Central memory CD4-positive, alpha-beta T cell (primary cell): Measurements from ENCODE around the gene C9orf152.
"Not testable (repeated sequence)": the region's sequence is repeated elsewhere in the genome, so short reads cannot be mapped to it uniquely, and the experiment has no call there.

Experiments used
- DNase-seq: peaks from one replicate; pipeline ENCODE4 v3.0.0; 2022
- total RNA-seq, 3 experiments: gene quantifications; one replicate each; lab custom pipeline; 2026; lab: John Stamatoyannopoulos, UW

The C9orf152 gene
- 0 reads per million in 3 experiments for total RNA-seq

- DNase-seq: no peak
Measured at GRCh38 chr9:110208031-110208430, at the start of gene C9orf152. C9orf152 (minus strand) TSS chr9:110208159; CDS start chr9:110207579, 580 bp downstream.

GRCh38 chr9:110257097-110257841 lies 49.3 kb upstream of the C9orf152 start:
- no peak for DNase-seq

DNA sequence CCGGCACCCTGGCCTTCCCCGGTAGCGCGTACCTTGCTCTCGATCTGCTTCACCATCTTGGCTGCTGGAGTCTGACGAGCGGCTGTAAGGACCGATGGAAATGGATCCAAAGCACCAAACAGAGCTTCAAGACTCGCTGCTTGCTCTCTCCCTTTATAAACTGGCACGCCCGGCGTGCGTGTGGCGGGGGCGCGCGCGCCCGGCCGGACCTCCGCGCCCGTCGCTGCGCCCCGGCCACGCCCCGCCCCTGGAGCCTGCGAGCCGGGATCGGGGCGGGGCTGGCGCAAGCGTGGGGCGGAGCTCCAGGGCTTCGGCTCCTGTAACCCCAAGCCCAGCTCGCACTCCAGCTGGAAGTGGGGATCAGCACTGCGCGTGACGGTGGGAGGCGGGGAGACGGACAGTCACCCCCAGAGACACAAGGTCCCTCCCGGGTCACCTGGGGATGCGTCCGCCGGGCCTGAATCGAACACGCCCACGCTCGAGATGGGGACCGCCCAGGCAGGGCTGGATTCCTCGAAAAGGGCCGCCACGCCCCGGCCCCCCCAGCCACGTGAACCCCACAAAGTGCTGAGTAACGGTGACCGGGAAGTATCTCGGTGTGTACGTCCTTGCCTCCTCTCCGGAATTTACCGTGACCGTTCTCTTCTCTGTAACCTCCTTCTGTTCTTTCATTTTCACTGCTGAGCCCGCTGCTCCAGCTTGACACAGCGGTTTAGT lies 48.6 kb upstream of the C9orf152 start, which contains the start of gene TXN:
Gene TXN, minus strand, starts transcription at position 128 of the 717 bp plus-strand sequence. Its CDS starts 72 bp downstream, at position 56.
- DNase-seq: peak; percentile 73

DNA sequence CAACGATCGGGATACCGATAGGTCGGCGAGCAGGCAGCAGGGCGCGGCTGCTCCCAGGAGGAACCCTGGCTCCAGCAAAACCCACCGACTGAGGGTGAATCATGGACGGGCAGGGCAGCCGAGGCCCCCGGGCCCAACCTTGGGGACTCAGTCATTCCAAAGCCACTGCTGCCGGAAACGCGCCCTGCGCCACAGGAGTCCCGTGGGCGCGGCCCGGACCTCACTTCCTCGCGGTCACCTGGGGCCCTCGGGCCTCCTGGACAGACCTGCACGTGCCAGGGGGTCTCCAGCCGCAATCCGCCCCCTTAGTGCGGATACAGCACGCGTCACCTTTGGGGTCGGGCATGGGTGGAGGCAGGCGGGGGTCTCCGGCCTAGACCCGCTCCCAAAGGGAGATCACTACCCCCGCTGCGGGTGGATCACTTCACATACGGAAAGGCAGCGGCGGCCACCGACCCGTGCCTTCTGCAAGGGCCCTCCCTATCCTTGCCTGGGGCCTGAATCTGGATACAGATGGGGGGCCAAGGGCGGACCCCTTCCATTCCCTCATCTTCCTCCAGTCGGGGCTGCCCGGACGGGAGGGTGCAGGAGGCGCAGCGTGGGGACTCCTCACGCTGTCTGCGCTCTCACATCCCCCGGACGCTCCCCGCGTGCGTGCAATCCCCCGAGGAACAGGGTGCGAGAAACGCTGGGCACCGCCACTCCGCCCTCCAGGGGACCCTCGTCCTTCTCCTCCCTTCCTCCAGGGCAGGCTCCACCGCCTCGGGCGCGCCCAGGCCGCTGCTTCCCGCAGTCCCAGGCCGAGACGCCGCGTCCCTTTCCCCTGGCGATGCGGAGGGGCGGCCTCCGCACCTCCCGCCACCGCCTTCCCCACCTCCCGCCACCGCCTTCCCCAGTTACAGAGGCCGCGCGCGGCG lies 47.8 kb upstream of the C9orf152 start:
- peak; percentile 21 for DNase-seq

- DNase-seq: peak; percentile 17
Measured at GRCh38 chr9:110255034-110255462, 47.1 kb upstream of the C9orf152 start.

DNA sequence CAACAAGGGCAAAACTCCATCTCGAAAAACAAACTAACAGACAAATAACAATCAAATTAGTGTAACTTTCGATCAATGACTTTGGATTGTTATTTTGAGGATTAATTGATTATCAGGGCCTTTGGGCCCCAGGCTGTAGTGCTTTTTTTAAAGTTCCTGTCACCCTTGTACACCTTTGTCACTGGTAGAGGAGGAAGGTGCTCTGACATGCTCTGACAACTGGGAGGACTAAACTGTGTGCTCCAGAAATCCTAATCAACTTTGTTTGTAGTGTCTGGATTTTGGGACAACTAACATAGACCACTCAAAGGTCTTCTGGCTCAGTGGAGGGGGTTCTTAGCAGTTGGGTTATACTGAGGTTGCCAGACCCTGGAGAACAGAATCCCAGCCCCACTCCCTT lies 46.5 kb upstream of the C9orf152 start:
- no peak for DNase-seq

DNA sequence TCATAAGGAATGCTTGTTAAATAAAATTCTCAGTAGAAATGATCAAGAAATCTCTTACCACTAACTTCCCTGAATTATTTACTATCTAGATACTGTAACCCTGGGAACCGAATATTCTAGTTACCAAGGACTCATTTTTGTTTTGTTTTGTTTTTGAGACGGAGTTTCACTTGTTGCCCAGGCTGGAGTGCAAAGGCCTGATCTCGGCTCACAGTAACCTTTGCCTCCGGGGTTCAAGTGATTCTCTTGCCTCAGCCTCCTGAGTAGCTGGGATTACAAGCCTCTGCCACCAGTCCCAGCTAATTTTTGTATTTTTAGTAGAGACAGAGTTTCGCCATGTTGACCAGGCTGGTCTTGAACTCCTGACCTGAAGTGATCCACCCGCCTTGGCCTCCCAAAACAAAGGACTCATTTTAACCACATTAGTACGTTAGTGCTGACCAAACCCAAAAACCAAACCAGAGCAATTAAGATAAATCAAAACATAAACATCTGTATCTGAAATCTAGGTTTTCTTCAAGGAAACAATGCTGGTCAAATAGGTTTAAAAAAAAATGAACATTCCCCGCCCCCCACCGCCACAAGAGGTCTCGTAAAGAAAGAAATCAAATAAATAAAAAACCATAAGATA lies 44.7 kb upstream of the C9orf152 start:
- peak; percentile 34 for DNase-seq

- not testable (repeated sequence) for DNase-seq
Measured at GRCh38 chr9:110251770-110252169, 43.8 kb upstream of the C9orf152 start.

DNA sequence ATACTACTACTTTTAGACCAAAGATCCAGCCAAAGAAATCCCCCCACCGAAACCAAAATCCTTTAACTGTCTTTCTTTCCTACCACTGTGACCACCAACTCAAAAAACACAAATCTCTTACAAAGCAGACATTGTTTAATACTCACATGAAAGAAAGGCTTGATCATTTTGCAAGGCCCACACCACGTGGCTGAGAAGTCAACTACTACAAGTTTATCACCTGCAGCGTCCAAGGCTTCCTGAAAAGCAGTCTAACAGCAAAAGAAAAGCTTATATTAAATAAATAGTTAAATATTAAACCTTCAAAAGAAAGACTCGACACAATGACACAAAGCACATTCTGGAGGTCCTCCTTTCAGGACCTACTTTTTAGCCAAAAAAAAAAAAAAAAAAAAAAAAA lies 43.3 kb upstream of the C9orf152 start:
- DNase-seq: no peak

- DNase-seq: no peak
Measured at GRCh38 chr9:110249603-110250002, 41.6 kb upstream of the C9orf152 start.

DNA sequence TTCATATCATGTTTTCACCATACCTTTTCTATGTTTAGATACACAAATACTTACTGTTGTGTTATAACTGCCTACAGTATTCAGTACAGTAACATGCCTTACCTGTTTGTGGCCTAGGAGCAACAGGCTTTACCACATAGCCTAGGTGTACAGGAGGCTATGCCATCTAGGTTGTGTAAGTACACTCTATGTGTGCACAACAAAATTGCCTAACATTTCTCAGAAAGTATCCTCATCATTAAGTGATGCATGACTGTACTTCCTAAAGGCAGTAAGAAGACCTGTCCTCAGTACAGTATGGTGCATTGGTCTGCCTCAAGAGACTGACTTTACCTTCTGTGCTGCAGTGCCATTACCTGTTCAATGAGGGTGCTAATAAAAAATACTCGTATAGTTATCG lies 40.4 kb upstream of the C9orf152 start:
- no peak for DNase-seq

GRCh38 chr9:110246214-110246613 lies 38.3 kb upstream of the C9orf152 start:
- DNase-seq: no peak

- DNase-seq: no peak
Measured at GRCh38 chr9:110244616-110245015, 36.7 kb upstream of the C9orf152 start.

- DNase-seq: no peak
Measured at GRCh38 chr9:110241858-110242321, 33.9 kb upstream of the C9orf152 start.

DNA sequence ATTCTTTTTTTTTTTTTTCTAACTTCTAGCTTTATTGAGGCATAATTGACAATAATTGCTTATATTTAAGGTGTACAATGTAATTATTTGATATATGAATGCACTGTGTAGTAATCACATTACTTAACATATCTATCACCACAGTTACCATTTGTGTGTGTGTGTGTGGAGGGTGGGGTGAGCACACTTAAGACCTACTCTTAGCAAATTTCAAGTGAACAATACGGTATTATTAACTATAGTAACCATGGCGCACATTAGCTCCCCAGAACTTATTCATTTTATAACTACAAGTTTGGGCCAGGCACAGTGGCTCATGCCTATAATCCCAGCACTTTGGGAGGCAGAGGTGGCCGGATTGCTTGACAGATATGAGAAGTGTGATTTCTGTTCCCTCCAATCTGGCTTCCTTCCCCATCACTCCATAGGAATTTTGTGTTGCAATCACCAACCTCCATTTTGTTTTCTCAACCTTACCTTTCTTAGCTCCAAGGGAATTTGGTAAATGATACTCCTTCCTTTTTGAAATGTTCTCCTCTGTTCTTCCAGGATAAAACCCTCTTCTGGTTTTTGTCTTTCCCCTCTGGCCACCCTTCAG lies 33.4 kb upstream of the C9orf152 start:
- DNase-seq: no peak

- no peak for DNase-seq
Measured at GRCh38 chr9:110240198-110240597, 32.2 kb upstream of the C9orf152 start.

GRCh38 chr9:110228321-110228720 lies 20.4 kb upstream of the C9orf152 start:
- DNase-seq: no peak

DNA sequence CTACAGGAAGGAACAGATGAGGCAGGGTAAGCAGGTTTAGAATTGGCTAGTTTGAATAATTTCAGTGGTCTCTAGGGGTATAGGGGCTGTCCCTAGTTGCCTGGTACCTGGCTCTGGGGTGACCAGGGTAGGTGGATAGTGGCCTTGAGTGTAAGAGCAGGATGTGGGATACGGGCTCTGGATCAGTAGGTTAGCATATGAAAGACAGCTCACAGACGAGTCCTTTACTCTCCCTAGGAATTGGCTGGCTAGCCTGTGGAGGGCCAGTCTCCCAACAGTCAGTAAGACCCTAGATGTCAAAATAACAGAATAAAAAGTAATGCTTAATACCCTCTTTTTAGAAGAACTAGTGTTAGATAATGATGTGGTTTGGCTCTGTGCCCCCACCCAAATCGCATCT lies 16.6 kb upstream of the C9orf152 start:
- DNase-seq: no peak

- DNase-seq: no peak
Measured at GRCh38 chr9:110220809-110221208, 12.8 kb upstream of the C9orf152 start.

- DNase-seq: peak; percentile 8
Measured at GRCh38 chr9:110217656-110218099, 9.7 kb upstream of the C9orf152 start.

- DNase-seq: no peak
Measured at GRCh38 chr9:110214586-110215355, 6.8 kb upstream of the C9orf152 start.
